Activated T-helper 2 cell treated with anti-CD3 and anti-CD28 coated beads, Interferon-gamma antibody, Interleukin-2, Interleukin-4, amounts not matched to agents 10 μg/mL and 5 μg/mL and 100 μg/mL, durations not matched to agents 14 hours and 24 hours and 36 hours (primary cell): ENCODE data around the gene PDE8A. TPM values are rescaled to one million over a fixed set of nuclear protein-coding genes. Genes with fewer than 3 reads are reported as not detected.

Experiments
- DNase-seq: peaks from one replicate; pipeline ENCODE4 v3.0.0; 2021; ENCODE audit warnings: low spot score
- H3K27ac Mint-ChIP-seq: one replicate; pipeline ENCODE4 v1.8.0; 2021; ENCODE audit warnings: mixed read lengths
- H3K27me3 Mint-ChIP-seq: one replicate; pipeline ENCODE4 v1.8.0; 2021; ENCODE audit warnings: low read depth, mixed read lengths
- H3K36me3 Mint-ChIP-seq: one replicate; pipeline ENCODE4 v1.8.0; 2021; ENCODE audit warnings: low read depth, mixed read lengths
- H3K4me1 Mint-ChIP-seq: one replicate; pipeline ENCODE4 v1.8.0; 2021; ENCODE audit warnings: low read depth, mixed read lengths
- H3K4me3 Mint-ChIP-seq: one replicate; pipeline ENCODE4 v1.8.0; 2021; ENCODE audit warnings: low read depth, mild to moderate bottlenecking, moderate library complexity, mixed read lengths
- H3K9me3 Mint-ChIP-seq: one replicate; pipeline ENCODE4 v1.8.0; 2021; ENCODE audit warnings: mixed read lengths
- intact Hi-C: fragments of 100-400 bp; cut with micrococcal nuclease; formaldehyde crosslinking; loops from one replicate; pipeline ENCODE4 v1.15.1; 2023
- total RNA-seq: library from RNA; stranded (reverse); gene quantifications from 2 replicates; pipeline ENCODE4 v1.2.3, GENCODE V29; 2022

PDE8A gene
- total RNA-seq, 1 donor from 2014 or later = 20.4 TPM

DNA sequence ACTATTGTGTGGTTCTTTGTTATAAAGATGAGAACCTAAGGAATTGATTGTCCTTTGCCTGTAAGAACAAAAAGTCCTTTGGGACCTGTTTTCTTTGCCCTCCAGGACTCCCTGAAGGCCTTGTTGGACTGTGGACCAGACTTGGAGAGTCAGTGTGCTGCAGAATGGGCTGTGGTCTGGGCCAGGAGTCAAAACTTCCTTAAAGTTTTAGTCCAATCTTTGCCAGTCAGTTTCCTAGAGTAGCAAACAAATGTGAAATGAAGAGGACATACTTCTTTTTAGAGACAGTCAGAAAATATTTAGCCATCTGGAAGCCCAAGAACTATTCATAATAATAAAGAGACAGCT is 45.4 kb downstream of the PDE8A start:
- Mint-ChIP-seq H3K4me3 (no peak overlapping the region), H3K27ac (no peak overlapping the region), H3K27me3 (no peaks in the 10 kb centered on the region), H3K36me3 (no peaks in the 10 kb centered on the region), H3K9me3 (no peaks in the 10 kb centered on the region), H3K4me1 (peaks cover 48% of the 10 kb centered on the region)
- intact Hi-C loops = no loop called here
- no peak for DNase-seq

DNA sequence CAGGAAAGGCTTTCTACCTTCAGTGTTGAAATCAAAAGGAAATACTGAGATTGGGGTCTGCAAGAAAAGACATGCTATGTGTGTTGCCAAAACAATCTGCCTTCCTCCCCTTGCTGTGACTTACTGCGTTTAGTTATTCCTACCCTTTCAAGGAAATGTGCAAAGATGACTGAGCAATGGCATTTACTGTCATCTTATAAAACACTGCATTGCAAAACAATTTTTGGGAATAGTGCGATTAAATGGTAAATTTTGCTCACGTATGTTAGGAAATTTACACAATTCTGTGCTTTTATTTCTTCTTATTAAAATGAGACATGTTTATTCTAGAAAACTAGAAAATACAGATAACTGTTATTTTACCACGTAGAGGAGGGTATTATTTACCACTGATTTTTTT is 45.8 kb downstream of the PDE8A start:
- Mint-ChIP-seq H3K27me3 (no peaks in the 10 kb centered on the region), H3K4me3 (no peak overlapping the region), H3K4me1 (peaks cover 49% of the 10 kb centered on the region), H3K9me3 (no peaks in the 10 kb centered on the region), H3K27ac (no peak overlapping the region), H3K36me3 (no peaks in the 10 kb centered on the region)
- intact Hi-C loops = no loop called here
- no peak for DNase-seq

DNA sequence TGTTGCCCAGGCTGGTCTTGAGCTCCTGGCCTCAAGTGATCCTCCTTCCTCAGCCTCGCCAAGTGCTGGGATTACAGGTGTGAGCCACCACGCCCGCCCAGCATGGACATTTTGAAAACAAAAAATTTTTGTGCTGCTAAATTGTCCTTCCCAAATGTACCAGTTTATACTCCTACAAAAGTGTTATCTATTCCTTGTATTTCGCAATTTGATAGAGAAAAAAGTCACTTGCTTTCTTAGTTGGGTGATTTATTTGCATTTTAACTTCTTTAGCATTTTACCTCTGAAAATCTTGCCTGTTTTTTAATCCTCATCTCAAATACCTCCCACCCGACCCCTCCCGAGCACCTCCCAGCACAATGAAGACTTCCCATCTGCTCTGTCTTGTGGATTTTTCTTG is 46.8 kb downstream of the PDE8A start:
- no peaks in the 10 kb centered on the region for H3K36me3 Mint-ChIP-seq
- H3K4me1 Mint-ChIP-seq = peaks cover 49% of the 10 kb centered on the region
- no peaks in the 10 kb centered on the region for H3K27me3 Mint-ChIP-seq
- H3K27ac Mint-ChIP-seq = no peak overlapping the region
- DNase-seq = no peak
- no peaks in the 10 kb centered on the region for H3K9me3 Mint-ChIP-seq
- no peak overlapping the region for H3K4me3 Mint-ChIP-seq
- intact Hi-C loops = no loop called here

DNA sequence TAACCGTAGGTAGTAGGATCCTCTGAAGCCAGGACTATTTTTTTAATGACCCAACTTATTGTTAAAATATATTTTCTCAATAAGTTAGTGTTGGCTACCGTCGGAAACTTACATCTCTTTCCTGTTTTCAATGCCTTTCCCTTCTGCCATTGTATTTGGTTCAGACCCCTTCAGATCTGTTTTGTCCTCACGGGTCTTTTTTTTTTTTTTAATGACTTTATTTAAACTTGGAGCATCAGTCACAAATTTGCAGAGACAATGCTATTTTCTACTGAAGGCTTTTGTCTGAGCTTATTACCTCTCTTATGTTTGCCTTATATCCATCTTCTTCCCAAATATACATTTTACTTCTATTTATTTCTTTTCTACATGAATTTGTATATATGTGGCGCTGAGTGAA is 47.6 kb downstream of the PDE8A start:
- Mint-ChIP-seq H3K36me3 (no peaks in the 10 kb centered on the region), H3K9me3 (no peaks in the 10 kb centered on the region), H3K27ac (no peak overlapping the region), H3K27me3 (no peaks in the 10 kb centered on the region), H3K4me3 (no peak overlapping the region), H3K4me1 (peaks cover 46% of the 10 kb centered on the region)
- DNase-seq = no peak
- intact Hi-C loops = no loop called here

DNA sequence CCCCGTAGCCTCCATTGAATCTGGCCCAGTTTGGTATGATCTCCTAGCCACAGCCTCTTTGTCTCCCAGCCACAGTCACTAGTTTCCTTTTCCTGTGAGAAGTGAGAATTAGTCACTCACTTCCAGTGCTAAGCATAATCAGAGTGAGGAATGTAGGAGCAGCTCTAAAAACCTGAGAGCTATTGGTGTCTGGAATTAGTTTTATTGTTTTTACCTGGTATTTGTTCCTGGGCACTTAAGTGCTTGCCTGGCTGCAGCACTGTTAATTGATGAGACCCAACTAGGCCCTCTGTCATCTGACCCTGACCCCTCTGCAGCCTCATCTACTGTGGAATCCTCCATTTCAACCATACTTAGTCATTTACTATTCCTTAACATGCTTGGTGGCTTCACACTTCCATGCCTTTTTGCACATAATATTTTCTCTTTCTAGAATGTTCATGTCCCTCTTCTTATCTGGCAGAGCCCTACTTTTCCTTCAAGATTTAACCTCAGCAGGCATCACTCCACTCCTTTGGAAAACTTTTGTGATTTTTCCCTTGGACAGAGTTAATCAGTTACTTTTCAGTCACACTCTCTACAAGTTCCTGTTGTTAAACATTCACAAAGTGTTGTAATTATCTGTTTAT is 48.8 kb downstream of the PDE8A start:
- intact Hi-C loops = loop anchor here (5.0 kb wide), 1 partner anchor 48 kb away; the partner anchor contains the start of gene PDE8A
- Mint-ChIP-seq H3K27me3 (no peaks in the 10 kb centered on the region), H3K4me3 (no peak overlapping the region), H3K4me1 (peaks cover 39% of the 10 kb centered on the region), H3K27ac (no peak overlapping the region), H3K9me3 (no peaks in the 10 kb centered on the region), H3K36me3 (no peaks in the 10 kb centered on the region)
- no peak for DNase-seq

DNA sequence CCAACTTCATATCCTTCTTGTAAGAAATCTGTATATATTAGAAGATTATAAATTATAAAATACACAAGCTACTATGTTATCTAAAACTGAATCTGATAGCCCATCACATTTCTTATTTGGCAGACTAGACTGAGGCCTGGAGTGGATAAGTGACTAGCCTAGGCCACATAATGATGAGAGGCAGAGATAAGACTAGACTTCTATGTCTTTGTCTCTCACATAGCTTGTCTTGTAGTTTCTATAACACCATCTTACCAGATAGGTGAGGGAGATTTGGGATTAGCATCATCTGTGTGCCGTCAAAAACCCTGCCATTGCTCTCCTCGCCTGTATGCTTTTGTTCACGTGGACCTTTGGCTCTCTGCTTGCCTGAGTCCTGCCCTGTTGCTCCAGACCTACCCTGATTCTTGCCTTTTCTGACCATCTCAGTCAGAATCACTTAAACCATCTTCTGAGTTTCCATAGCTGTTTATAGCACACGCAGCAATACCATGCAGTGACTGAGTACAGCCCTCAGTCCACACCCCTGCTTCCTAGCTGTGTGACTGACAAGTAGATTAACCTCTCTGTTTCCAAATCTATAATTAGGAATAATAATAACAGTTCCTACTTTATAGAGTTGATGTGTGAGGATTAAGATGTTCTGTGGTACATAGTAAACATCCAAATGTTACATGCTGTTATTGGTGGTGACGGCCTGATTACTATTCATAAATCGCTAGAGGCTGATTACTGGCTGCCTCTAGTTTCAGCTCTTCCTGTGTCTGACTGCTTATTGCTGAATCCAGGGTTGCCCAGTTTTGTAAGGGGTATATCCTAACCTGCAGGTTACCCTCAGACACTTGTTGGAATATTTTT is 49.7 kb downstream of the PDE8A start:
- intact Hi-C loops = loop anchor here (5.0 kb wide), 1 partner anchor 49 kb away; the partner anchor contains the start of gene PDE8A
- Mint-ChIP-seq H3K27ac (peak overlapping the region; percentile 4), H3K36me3 (no peaks in the 10 kb centered on the region), H3K27me3 (no peaks in the 10 kb centered on the region), H3K4me1 (peaks cover 36% of the 10 kb centered on the region), H3K4me3 (no peak overlapping the region), H3K9me3 (no peaks in the 10 kb centered on the region)
- DNase-seq = no peak

DNA sequence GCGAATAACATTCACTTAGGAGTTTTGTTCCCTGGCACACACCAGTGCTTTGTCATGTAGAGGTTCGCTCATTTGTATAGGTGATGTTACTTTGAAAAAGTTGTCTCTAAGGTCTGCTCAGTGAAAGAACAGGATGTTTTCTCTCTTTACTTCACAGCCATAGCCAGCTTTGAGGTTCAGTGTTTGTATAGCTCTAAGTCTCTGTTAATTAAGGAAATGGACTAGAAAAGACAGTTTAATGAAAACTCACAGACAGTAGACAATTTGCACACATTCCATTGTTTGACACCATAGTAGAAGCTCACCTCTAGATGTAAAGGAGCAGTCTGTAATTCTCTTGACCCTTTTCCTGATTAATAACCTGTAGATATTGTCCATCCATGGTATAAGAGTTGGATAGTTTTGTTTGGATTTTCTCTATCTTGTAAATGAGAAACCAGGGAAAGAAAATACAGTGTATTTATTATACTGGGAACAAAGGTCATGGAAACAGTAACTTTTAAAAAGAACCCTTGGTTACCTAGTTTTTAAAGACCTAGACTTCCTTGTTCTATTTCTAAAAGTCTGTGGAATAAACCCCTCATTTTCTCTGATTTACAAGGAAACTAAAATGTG is 50.4 kb downstream of the PDE8A start:
- Mint-ChIP-seq H3K4me3 (no peak overlapping the region), H3K4me1 (peaks cover 35% of the 10 kb centered on the region), H3K27me3 (no peaks in the 10 kb centered on the region), H3K36me3 (no peaks in the 10 kb centered on the region), H3K9me3 (no peaks in the 10 kb centered on the region), H3K27ac (no peak overlapping the region)
- intact Hi-C loops = loop anchor here (5.0 kb wide), 1 partner anchor 50 kb away; the partner anchor contains the start of gene PDE8A
- DNase-seq = no peak

DNA sequence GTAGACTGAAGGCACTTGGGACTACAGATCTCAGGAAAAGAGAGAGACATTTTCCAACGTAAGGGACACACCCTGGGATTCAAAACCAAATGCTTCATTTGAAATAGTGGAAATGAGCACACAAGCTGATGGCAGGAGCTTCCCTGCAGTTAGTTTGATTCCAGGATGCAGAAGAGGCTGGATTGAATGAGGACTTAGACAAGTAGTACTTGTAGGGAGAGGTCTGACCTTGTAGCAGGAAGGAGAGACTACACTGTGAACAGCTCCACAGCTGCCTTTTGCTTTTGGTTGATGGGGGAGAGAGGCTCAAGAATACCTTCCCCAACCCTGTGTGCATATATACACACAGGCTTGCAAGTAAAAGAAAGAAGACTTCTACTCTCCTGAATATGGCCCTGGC is 51.5 kb downstream of the PDE8A start:
- Mint-ChIP-seq H3K9me3 (no peaks in the 10 kb centered on the region), H3K27me3 (no peaks in the 10 kb centered on the region), H3K4me3 (no peak overlapping the region), H3K36me3 (no peaks in the 10 kb centered on the region), H3K4me1 (peaks cover 33% of the 10 kb centered on the region), H3K27ac (no peak overlapping the region)
- DNase-seq = no peak
- intact Hi-C loops = loop anchor here (5.0 kb wide), 1 partner anchor 51 kb away; the partner anchor contains the start of gene PDE8A

DNA sequence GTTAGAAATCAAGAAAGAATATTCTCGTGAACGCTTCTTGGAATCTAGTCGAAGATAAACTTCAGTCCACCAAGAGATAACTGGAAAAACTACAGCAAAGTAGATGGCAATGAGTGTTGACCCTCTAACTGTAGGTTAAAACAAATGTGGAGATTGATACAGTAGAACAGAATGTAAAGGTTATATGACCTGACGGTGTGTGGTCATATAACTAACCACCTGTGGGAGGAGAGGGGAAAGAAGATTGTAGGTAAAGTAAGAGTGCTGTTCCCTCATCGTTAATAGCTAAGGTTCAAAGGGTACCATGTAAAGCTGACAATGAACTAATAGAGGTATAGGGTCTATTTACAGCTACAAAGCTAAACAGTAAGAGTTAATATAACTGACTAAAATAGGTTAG is 52.6 kb downstream of the PDE8A start:
- H3K27me3 Mint-ChIP-seq = no peaks in the 10 kb centered on the region
- peaks cover 31% of the 10 kb centered on the region for H3K4me1 Mint-ChIP-seq
- no peak overlapping the region for H3K4me3 Mint-ChIP-seq
- DNase-seq = no peak
- no peaks in the 10 kb centered on the region for H3K36me3 Mint-ChIP-seq
- no peak overlapping the region for H3K27ac Mint-ChIP-seq
- intact Hi-C loops = loop anchor here (5.0 kb wide), 1 partner anchor 52 kb away; the partner anchor contains the start of gene PDE8A
- H3K9me3 Mint-ChIP-seq = no peaks in the 10 kb centered on the region

DNA sequence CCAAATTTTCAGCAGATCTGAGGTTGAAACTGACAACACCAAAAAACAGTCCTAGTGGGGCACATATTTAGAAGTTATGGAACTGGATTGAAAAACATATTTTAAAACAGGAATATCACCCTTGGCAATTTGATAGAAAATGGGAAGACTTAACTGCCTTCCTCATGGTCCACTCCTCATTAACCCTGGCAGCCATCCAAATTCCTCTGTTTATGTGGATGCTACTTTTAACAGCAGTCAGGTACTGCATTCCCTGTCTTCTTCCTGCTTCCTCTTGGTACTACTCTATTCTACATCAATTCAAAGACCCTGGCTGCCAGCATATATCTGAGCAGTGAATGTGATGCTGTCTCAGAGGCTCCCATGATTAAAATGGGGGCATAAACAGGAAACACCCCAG is 54.3 kb downstream of the PDE8A start:
- no peaks in the 10 kb centered on the region for H3K27me3 Mint-ChIP-seq
- H3K9me3 Mint-ChIP-seq = no peaks in the 10 kb centered on the region
- no peak overlapping the region for H3K4me3 Mint-ChIP-seq
- intact Hi-C loops = no loop called here
- peaks cover 18% of the 10 kb centered on the region for H3K4me1 Mint-ChIP-seq
- H3K36me3 Mint-ChIP-seq = no peaks in the 10 kb centered on the region
- H3K27ac Mint-ChIP-seq = no peak overlapping the region
- DNase-seq = no peak

DNA sequence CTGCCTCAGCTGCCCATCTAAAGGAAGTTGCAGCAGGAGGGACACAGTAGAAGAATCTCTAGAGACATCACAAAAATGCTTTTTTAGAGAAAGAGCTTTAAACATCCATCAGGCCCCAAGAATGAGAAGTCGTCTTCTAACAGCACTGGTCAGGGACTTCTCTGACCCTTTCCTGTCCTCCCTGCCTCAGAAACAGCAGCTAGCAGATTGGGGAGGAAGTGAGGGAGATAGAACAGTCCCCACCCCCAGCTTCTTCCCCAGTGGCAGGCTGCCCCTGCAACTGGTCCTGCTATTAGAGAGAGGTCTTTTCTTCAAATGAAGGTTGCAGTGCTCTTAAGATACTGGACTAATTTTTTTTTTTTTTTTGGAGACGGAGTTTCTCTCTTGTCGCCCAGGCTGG is 55.1 kb downstream of the PDE8A start:
- Mint-ChIP-seq H3K4me1 (peaks cover 12% of the 10 kb centered on the region), H3K27me3 (no peaks in the 10 kb centered on the region), H3K36me3 (no peaks in the 10 kb centered on the region), H3K9me3 (no peaks in the 10 kb centered on the region), H3K4me3 (no peak overlapping the region), H3K27ac (no peak overlapping the region)
- no peak for DNase-seq
- intact Hi-C loops = no loop called here

DNA sequence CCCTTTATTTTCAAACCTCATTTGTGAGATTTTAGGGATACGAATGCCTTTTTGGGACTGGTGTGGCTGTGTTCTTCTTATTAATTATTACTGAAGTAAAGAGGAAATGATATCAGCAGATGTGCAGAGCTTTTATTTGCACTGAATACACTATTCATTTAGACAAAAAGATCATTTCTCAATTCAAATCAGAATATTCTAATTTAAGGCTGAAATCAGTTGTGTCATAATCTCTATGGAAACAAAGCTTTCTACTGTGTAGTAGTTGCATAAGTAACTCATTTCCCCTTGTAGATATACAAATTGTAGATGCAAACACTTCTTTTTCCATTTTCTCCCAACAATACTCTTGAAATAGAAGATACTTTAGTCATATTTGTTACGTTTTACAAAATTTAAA is 56.0 kb downstream of the PDE8A start:
- H3K9me3 Mint-ChIP-seq = no peaks in the 10 kb centered on the region
- intact Hi-C loops = no loop called here
- no peaks in the 10 kb centered on the region for H3K36me3 Mint-ChIP-seq
- no peak overlapping the region for H3K4me3 Mint-ChIP-seq
- H3K27ac Mint-ChIP-seq = no peak overlapping the region
- no peak for DNase-seq
- peaks cover 8% of the 10 kb centered on the region for H3K4me1 Mint-ChIP-seq
- no peaks in the 10 kb centered on the region for H3K27me3 Mint-ChIP-seq

DNA sequence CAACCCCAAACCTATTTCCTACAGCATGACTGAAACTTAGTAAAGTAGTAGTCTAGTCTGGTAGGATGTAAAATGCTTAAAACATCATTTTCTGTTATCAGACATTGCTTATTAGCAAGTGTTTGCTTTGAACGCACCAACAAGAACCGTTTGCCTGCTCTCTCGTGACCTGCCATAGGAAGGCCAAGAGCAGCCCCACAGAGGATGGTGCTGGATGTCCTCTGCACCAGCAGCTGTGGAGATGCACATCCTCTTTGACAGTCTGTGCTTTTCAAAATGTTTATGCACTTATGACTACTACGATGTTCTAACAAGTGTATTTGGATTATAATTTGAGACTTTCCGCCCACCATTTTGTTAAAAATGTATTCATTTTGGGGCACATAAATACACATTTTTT is 59.6 kb downstream of the PDE8A start:
- H3K27me3 Mint-ChIP-seq = no peaks in the 10 kb centered on the region

More for the DNA sequence above, 59.6 kb downstream of the PDE8A start:
- H3K27ac Mint-ChIP-seq = no peak overlapping the region
- H3K9me3 Mint-ChIP-seq = no peaks in the 10 kb centered on the region
- intact Hi-C loops = no loop called here
- H3K4me3 Mint-ChIP-seq = no peak overlapping the region
- no peaks in the 10 kb centered on the region for H3K36me3 Mint-ChIP-seq
- no peak for DNase-seq
- peaks cover 8% of the 10 kb centered on the region for H3K4me1 Mint-ChIP-seq
